GM21786 (cell line): ENCODE measurements around the gene SMG1.
"Not testable (repeated sequence)": the region's sequence is repeated elsewhere in the genome, so short reads cannot be mapped to it uniquely, and the experiment has no call there.

Source experiments
- ATAC-seq: cut with Tn5 transposase; IDR thresholded peaks from one replicate; pipeline ENCODE4 v1.9.1; 2021; ENCODE audit not compliant: unreplicated experiment

SMG1 gene

DNA sequence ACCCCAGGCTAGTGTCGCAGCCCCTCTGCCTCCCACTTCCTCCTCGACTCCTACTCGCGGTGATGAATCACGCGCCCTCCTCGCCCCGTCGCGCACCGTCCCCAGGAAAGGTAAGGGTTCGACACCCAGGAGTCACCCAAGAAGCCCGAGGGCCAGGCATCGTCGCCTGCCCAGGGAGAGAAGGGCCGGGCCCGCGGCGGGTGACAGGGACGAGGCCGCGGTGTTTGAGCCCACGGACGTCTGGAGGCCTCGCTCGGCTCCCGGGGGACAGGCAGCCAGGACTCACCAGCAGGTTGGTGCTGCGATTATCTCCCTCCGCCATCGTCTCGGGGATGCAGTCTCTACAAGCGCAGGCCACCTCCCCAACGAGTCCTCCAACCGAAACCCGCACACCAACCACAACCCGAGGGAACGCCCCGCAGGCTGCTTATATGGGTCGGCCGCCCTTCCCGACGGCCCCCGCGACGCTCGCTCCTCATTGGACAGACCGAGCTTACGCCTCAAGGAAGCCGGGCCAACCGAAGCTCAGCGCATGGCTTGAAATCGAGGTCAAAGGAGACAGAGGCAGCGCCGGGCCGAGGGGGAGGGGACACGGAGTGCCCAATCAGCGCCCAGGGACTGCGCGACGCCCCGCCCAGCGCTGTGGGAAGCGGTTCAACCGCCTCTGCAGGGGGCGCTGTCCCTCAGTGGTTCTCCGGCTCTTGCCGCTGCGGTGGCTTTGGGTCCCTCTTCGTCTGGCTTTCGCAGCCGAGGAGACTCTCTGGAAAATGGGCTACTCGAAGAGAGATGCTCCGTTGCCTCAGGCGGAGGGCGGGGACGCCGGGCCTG is 124.8 kb downstream of the SMG1 start, which contains the start of gene ARL6IP1:
Gene ARL6IP1 (minus strand): TSS at position 405 of the 828 bp plus-strand sequence. CDS start 83 bp downstream, at position 322.
- ATAC-seq = peak; percentile 92

DNA sequence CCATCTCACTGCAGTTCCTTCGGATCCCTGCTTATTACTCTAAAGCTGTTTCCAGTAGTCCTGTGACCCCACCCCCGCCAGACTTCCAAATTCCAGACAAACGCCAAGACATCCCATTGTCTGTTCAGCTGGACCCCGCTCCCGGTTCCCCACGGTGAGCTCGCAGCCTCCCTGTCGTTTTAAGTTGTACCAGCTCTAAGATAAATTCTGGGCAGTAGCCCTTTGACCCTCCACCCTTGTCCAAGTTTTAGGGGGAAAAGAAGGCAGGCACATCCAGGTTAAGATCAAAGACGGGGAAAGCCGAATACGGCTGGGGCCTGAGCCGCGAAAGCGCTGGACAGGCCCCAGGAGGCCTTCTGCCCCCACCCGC is 125.4 kb downstream of the SMG1 start:
- ATAC-seq = no peak

GRCh38 chr16:18800293-18800692 is 125.9 kb downstream of the SMG1 start:
- no peak for ATAC-seq

DNA sequence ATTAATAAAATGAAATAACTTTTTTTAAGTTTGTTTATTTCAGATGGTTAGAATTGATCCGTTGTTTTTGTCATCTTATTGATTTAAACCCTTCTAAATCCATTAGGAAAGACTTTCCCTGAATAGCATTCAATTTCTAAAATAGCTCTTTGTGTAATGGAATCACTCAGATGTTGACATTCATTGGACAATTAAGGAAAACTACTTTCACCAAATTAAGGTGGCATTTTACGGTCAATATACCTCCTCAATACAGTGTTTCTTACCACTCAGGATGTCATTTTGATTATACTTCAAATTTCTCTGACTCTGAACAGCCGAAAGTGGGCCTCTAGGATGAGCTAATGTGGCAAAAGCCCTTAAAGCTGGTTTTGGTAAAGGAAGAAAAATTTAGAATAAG is 126.7 kb downstream of the SMG1 start:
- ATAC-seq = no peak

- ATAC-seq = no peak
Measured at GRCh38 chr16:18797746-18798145, 128.5 kb downstream of the SMG1 start.

DNA sequence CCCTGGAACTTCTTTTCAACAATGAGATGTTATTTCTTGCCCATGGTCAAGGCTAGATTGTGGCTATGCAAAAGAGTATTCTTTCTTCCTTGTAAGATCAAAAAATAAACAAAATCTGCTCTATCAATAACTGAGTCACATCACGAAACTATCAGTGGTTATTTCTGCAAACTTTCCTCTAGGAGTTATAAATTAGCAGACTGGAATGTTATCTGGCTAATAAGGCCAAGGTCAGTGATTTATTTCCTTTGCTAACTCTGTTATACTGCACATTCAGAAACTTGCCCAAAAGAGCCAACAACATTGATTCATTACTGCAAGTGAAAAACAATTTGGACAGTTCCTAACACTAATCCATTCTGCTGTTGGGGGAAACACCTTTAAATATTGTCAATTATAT is 129.8 kb downstream of the SMG1 start:
- no peak for ATAC-seq

DNA sequence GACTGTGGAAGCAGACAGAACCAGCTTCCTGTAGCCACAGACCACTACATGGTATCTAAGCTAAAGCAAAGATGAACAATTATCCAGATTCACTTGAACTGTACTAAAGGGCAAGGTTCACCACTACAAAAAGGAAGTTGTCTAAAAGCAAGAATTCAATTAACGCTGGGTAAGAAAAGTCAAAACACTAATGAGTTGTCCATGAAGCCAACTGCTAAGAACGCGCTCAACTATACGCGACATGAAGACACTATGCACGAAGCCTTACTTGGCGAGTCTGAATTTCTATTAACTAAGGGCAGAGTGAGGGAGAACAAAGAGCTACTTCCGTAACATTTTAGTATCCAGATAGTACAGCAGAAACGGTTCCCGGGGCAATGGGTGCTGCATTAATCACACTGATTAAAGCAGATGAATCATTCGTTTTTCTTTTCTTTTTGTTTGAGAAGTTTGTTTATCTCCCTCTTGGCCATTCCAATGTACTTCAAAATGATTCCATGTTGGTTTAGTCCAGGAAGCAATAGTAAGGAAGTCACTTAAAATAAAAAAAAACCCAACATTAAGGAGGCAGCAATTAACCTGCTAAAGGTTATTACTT is 133.3 kb downstream of the SMG1 start:
- ATAC-seq = no peak

- peak; percentile 89 for ATAC-seq
Measured at GRCh38 chr16:18789850-18790706, 136.1 kb downstream of the SMG1 start, which contains the start of gene RPS15A. Gene RPS15A (minus strand): TSS chr16:18790334. CDS start chr16:18789113, 1,221 bp downstream.

DNA sequence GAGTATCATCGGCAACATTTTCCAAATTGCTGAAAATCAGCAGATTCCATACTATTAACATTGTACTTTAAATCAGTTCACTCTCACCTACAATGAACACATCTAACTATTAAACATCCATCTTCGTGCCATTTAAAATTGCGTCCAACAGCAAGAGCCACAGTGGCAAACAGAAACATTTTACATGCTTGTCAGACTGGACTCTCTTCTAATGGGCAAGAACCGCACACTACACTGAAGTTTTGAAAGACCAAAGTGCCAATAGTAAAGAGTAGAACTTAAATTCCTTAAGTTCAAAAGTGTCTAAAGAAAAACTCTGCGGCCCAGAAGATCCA is 136.7 kb downstream of the SMG1 start:
- ATAC-seq = no peak

GRCh38 chr16:18788828-18789514 is 137.2 kb downstream of the SMG1 start:
- no peak for ATAC-seq

GRCh38 chr16:18784917-18785623 is 141.1 kb downstream of the SMG1 start:
- no peak for ATAC-seq

- ATAC-seq = no peak
Measured at GRCh38 chr16:18783430-18784341, 142.5 kb downstream of the SMG1 start.

GRCh38 chr16:18782697-18783429 is 143.3 kb downstream of the SMG1 start:
- ATAC-seq = no peak

DNA sequence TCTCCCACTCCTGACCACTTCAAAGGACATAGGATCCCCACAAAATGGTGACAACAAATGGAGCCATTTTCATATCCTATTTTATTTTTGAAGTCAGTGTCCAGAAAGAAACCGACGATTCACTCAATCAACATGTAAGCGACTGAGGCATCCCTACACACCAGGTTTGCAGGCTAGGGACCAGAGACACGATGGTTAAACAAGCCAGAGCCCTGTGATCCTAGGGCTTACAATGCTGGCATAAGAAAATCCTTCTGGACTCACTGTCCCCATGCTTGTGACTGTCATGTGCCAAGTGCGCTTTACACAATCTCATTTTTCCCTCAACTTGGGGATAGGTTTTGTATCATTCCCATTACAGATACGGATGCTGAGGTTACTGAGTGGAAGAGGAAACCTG is 145.0 kb downstream of the SMG1 start:
- not testable (repeated sequence) for ATAC-seq

DNA sequence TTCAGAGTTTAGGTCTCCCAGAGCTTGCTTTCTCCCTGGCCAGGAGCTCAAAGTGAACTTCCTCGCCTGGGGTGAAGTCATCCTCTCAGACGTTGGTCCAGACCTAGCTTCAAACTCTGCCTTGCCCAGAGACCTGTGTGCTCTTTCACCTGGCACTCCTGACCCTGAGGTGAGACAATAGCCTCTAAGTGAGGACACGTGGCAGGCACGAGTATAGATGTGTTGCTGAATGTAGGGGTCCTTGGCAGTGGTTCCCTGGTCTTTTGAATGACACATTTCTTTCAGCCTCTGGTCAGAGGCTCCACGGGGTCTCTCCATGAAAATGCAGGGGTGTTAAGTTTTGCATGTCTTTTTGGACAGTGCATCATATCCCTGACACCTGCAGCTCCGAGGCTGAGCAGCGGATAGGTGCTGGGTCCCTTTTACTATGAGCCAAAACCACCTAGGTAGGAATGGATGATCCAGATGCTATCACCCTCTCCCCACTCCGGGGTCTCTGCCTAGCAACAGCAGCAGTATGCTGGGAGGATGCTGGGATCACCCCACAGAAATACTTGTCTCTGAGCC is 145.7 kb downstream of the SMG1 start:
- ATAC-seq = not testable (repeated sequence)

- ATAC-seq = not testable (repeated sequence)
Measured at GRCh38 chr16:18777664-18778063, 148.5 kb downstream of the SMG1 start.

DNA sequence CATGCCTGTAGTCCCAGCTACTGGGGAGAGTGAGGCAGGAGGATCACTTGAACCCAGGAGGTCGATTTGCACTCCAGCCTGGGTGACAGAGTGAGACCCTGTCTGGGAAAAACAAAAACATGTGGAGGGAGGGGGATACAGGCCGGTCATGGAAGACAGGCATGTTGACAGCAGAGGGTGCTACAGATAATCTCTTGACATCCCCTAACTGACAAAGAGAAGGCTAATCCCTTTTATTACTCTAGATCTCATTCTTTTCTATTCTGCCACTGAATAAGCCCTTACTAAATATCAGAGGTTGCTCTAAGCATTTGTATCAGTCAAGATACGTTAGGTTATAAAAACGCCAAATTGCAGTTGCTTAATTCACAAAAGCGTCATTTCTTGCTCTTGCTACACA is 149.9 kb downstream of the SMG1 start:
- ATAC-seq = not testable (repeated sequence)

DNA sequence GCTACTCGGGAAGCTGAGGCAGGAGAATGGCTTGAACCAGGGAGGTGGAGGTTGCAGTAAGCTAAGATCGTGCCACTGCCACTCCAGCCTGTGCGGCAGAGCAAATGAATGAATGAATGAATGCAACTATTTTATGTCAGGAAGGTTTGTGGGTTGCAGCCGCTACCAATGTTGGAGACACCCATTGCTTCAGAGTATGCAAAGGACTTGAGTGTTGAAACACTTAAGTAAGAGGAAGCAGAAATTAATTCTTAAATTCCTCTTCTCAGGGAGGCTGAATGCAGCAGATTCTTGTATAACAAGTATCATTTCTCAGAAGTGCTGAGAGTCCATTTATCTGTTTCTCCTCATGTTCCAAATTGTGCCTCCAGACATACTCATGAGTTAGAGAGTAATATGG is 151.6 kb downstream of the SMG1 start:
- not testable (repeated sequence) for ATAC-seq
